ENCODE results near the gene MAFG. TPM values are rescaled to one million over a fixed set of nuclear protein-coding genes. Genes with fewer than 3 reads are reported as not detected.
A peak's percentile ranks its signal among the peaks of the same experiment; 100 is the strongest.

Gene MAFG
- total RNA-seq, 2 donors from 2014 or later, result 16.0 to 20.4 TPM

GRCh38 chr17:81884520-81884919, 43.0 kb downstream of the MAFG start:
- Histone ChIP-seq H3K36me3 (peaks cover 15% of the 10 kb centered on the region), H3K27me3 (no peaks in the 10 kb centered on the region), H3K9me3 (no peaks in the 10 kb centered on the region), H3K9ac (ENCODE audit: low read depth in 2 of 2, low read length in 2 of 2) (no peak overlapping the region), H3K4me3 (no peak overlapping the region), H3K4me1 (no peaks in the 10 kb centered on the region), H3K27ac (no peak overlapping the region)
- DNase-seq, result no peak
- no peak for TF ChIP-seq CTCF (IDR thresholded peaks at IDR 0.05)
- intact Hi-C loops (cut with DNase I), result no loop called here

GRCh38 chr17:81879121-81879520, 48.4 kb downstream of the MAFG start:
- Histone ChIP-seq H3K27me3 (no peaks in the 10 kb centered on the region), H3K9me3 (no peaks in the 10 kb centered on the region), H3K27ac (no peak overlapping the region), H3K36me3 (no peaks in the 10 kb centered on the region), H3K9ac (ENCODE audit: low read depth in 2 of 2, low read length in 2 of 2) (no peak overlapping the region), H3K4me1 (no peaks in the 10 kb centered on the region), H3K4me3 (no peak overlapping the region)
- TF ChIP-seq CTCF (IDR thresholded peaks at IDR 0.05), result no peak
- intact Hi-C loops (cut with DNase I), result no loop called here
- no peak for DNase-seq

GRCh38 chr17:81878294-81878693, 49.2 kb downstream of the MAFG start:
- Histone ChIP-seq H3K9me3 (no peaks in the 10 kb centered on the region), H3K27me3 (no peaks in the 10 kb centered on the region), H3K4me3 (no peak overlapping the region), H3K9ac (ENCODE audit: low read depth in 2 of 2, low read length in 2 of 2) (no peak overlapping the region), H3K27ac (no peak overlapping the region), H3K36me3 (no peaks in the 10 kb centered on the region), H3K4me1 (no peaks in the 10 kb centered on the region)
- TF ChIP-seq CTCF (IDR thresholded peaks at IDR 0.05), result no peak
- DNase-seq, result no peak
- intact Hi-C loops (cut with DNase I), result no loop called here

- Histone ChIP-seq H3K9me3 (no peaks in the 10 kb centered on the region), H3K4me1 (no peaks in the 10 kb centered on the region), H3K27me3 (no peaks in the 10 kb centered on the region), H3K27ac (no peak overlapping the region), H3K36me3 (no peaks in the 10 kb centered on the region), H3K4me3 (no peak overlapping the region), H3K9ac (ENCODE audit: low read depth in 2 of 2, low read length in 2 of 2) (no peak overlapping the region)
- no peak for TF ChIP-seq CTCF (IDR thresholded peaks at IDR 0.05)
- no peak for DNase-seq
- intact Hi-C loops (cut with DNase I), result no loop called here
Observed at GRCh38 chr17:81877569-81877968, 50.0 kb downstream of the MAFG start.

GRCh38 chr17:81871387-81872230, 55.9 kb downstream of the MAFG start:
- Histone ChIP-seq H3K4me3 (peak overlapping the region; percentile 98), H3K36me3 (no peaks in the 10 kb centered on the region), H3K4me1 (peaks cover 24% of the 10 kb centered on the region), H3K27ac (peak overlapping the region; percentile 99), H3K9me3 (no peaks in the 10 kb centered on the region), H3K27me3 (no peaks in the 10 kb centered on the region), H3K9ac (ENCODE audit: low read depth in 2 of 2, low read length in 2 of 2) (peak overlapping the region; percentile 98 to 100)
- no peak for TF ChIP-seq CTCF (IDR thresholded peaks at IDR 0.05)
- peak; percentile 96 for DNase-seq
- intact Hi-C loops (cut with DNase I), result no loop called here
